Measurements from ENCODE around the gene NUDT16L1. TPM values are rescaled to one million over a fixed set of nuclear protein-coding genes. Genes with fewer than 3 reads are reported as not detected.

Gene NUDT16L1
- polyA plus RNA-seq, 1 donor from 2014 or later, result 125 TPM

GRCh38 chr16:4699046-4699556, 5.7 kb downstream of the NUDT16L1 start:
- Histone ChIP-seq H3K9me3 (ENCODE audit: low read length) (no peaks in the 10 kb centered on the region), H3K9ac (ENCODE audit: low read length) (no peak overlapping the region), H3K27ac (ENCODE audit: low read length) (no peak overlapping the region), H2AFZ (ENCODE audit: low read depth, low read length) (no peak overlapping the region), H3K4me2 (ENCODE audit: low read length) (no peak overlapping the region), H3K36me3 (ENCODE audit: insufficient read depth, low read length) (no peaks in the 10 kb centered on the region), H3K79me2 (replicated peaks; ENCODE audit: insufficient read depth, low read length) (no peaks in the 10 kb centered on the region), H3K27me3 (ENCODE audit: insufficient read depth, low read depth, low read length) (no peaks in the 10 kb centered on the region), H3K9me2 (ENCODE audit: insufficient read depth, low read length) (no peaks in the 10 kb centered on the region), H3F3A (ENCODE audit: insufficient read depth, low read length, poor library complexity, severe bottlenecking) (no peaks in the 10 kb centered on the region), H3K4me3 (ENCODE audit: low read length) (no peak overlapping the region), H4K20me1 (ENCODE audit: insufficient read depth) (no peaks in the 10 kb centered on the region)
- TF ChIP-seq EP300 (conservative IDR thresholded peaks at IDR 0.05; ENCODE audit: poor library complexity, severe bottlenecking) (no peak), RAD21 (conservative IDR thresholded peaks at IDR 0.05) (no peak), CTCF (IDR thresholded peaks at IDR 0.05; ENCODE audit: poor library complexity, severe bottlenecking) (no peak), EZH2 (IDR thresholded peaks at IDR 0.05; ENCODE audit: borderline replicate concordance, insufficient read depth, low read length, poor library complexity, severe bottlenecking) (no peak), SMC3 (conservative IDR thresholded peaks at IDR 0.05; ENCODE audit: poor library complexity) (no peak), MXI1 (conservative IDR thresholded peaks at IDR 0.05; ENCODE audit: poor library complexity, severe bottlenecking) (no peak)

- Histone ChIP-seq H3K9ac (ENCODE audit: low read length) (no peak overlapping the region), H3K4me2 (ENCODE audit: low read length) (no peak overlapping the region), H3F3A (ENCODE audit: insufficient read depth, low read length, poor library complexity, severe bottlenecking) (no peaks in the 10 kb centered on the region), H3K9me3 (ENCODE audit: low read length) (no peaks in the 10 kb centered on the region), H3K9me2 (ENCODE audit: insufficient read depth, low read length) (no peaks in the 10 kb centered on the region), H3K36me3 (ENCODE audit: insufficient read depth, low read length) (no peaks in the 10 kb centered on the region), H3K27me3 (ENCODE audit: insufficient read depth, low read depth, low read length) (no peaks in the 10 kb centered on the region), H4K20me1 (ENCODE audit: insufficient read depth) (no peaks in the 10 kb centered on the region), H2AFZ (ENCODE audit: low read depth, low read length) (no peak overlapping the region), H3K27ac (ENCODE audit: low read length) (no peak overlapping the region), H3K79me2 (replicated peaks; ENCODE audit: insufficient read depth, low read length) (no peaks in the 10 kb centered on the region), H3K4me3 (ENCODE audit: low read length) (no peak overlapping the region)
- TF ChIP-seq RAD21 (conservative IDR thresholded peaks at IDR 0.05) (no peak), EZH2 (IDR thresholded peaks at IDR 0.05; ENCODE audit: borderline replicate concordance, insufficient read depth, low read length, poor library complexity, severe bottlenecking) (no peak), SMC3 (conservative IDR thresholded peaks at IDR 0.05; ENCODE audit: poor library complexity) (no peak), MXI1 (conservative IDR thresholded peaks at IDR 0.05; ENCODE audit: poor library complexity, severe bottlenecking) (no peak), CTCF (IDR thresholded peaks at IDR 0.05; ENCODE audit: poor library complexity, severe bottlenecking) (no peak), TAF1 (IDR thresholded peaks at IDR 0.05; ENCODE audit: low read depth) (no peak), REST (IDR thresholded peaks at IDR 0.05; ENCODE audit: borderline replicate concordance) (no peak), POLR2AphosphoS5 (IDR thresholded peaks at IDR 0.05) (no peak), EP300 (conservative IDR thresholded peaks at IDR 0.05; ENCODE audit: poor library complexity, severe bottlenecking) (no peak)
These were observed 7.1 kb downstream of the NUDT16L1 start for GRCh38 chr16:4700380-4700996.
